AG08396 (cell line): ENCODE measurements around the gene RHOBTB3.

Source experiments
- DNase-seq: peaks from one replicate; pipeline ENCODE4 v3.0.0; 2012; ENCODE audit warnings: low spot score, mixed read lengths

RHOBTB3 gene

GRCh38 chr5:95733107-95733665 is 2.0 kb downstream of the RHOBTB3 start:
- DNase-seq: no peak

- DNase-seq: no peak
These were observed 3.1 kb downstream of the RHOBTB3 start for GRCh38 chr5:95734187-95734586.

- no peak for DNase-seq
These were observed 3.8 kb downstream of the RHOBTB3 start for GRCh38 chr5:95734906-95735305.

- no peak for DNase-seq
These were observed 4.3 kb downstream of the RHOBTB3 start for GRCh38 chr5:95735406-95735805.

- DNase-seq: no peak
These were observed 6.9 kb downstream of the RHOBTB3 start for GRCh38 chr5:95738072-95738471.

GRCh38 chr5:95738834-95739233 is 7.7 kb downstream of the RHOBTB3 start:
- DNase-seq: no peak

GRCh38 chr5:95739857-95740256 is 8.7 kb downstream of the RHOBTB3 start:
- no peak for DNase-seq

GRCh38 chr5:95741458-95741857 is 10.3 kb downstream of the RHOBTB3 start:
- DNase-seq: no peak

GRCh38 chr5:95743232-95743631 is 12.1 kb downstream of the RHOBTB3 start:
- no peak for DNase-seq

- no peak for DNase-seq
These were observed 12.7 kb downstream of the RHOBTB3 start for GRCh38 chr5:95743877-95744276.

GRCh38 chr5:95746194-95746593 is 15.1 kb downstream of the RHOBTB3 start:
- DNase-seq: no peak

- no peak for DNase-seq
These were observed 15.9 kb downstream of the RHOBTB3 start for GRCh38 chr5:95746722-95747679.

- no peak for DNase-seq
These were observed 17.0 kb downstream of the RHOBTB3 start for GRCh38 chr5:95748133-95748532.

GRCh38 chr5:95754545-95754944 is 23.4 kb downstream of the RHOBTB3 start:
- DNase-seq: no peak

- no peak for DNase-seq
These were observed 27.9 kb downstream of the RHOBTB3 start for GRCh38 chr5:95759005-95759404.

GRCh38 chr5:95759634-95760033 is 28.5 kb downstream of the RHOBTB3 start:
- no peak for DNase-seq

GRCh38 chr5:95760273-95761191 is 29.4 kb downstream of the RHOBTB3 start:
- peak; percentile 59 for DNase-seq

- no peak for DNase-seq
These were observed 30.9 kb downstream of the RHOBTB3 start for GRCh38 chr5:95761771-95762651.

GRCh38 chr5:95762652-95763041 is 31.5 kb downstream of the RHOBTB3 start:
- no peak for DNase-seq

- no peak for DNase-seq
These were observed 32.8 kb downstream of the RHOBTB3 start for GRCh38 chr5:95763941-95764340.

- no peak for DNase-seq
These were observed 37.6 kb downstream of the RHOBTB3 start for GRCh38 chr5:95768731-95769130.
